ENCODE measurements around the gene PCDH9.
"Not testable (repeated sequence)": the region's sequence is repeated elsewhere in the genome, so short reads cannot be mapped to it uniquely, and the experiment has no call there.

Gene PCDH9

GRCh38 chr13:66655847-66656454 is 574.2 kb downstream of the PCDH9 start:
- DNase-seq (ENCODE audit: low read depth) = no peak

DNA sequence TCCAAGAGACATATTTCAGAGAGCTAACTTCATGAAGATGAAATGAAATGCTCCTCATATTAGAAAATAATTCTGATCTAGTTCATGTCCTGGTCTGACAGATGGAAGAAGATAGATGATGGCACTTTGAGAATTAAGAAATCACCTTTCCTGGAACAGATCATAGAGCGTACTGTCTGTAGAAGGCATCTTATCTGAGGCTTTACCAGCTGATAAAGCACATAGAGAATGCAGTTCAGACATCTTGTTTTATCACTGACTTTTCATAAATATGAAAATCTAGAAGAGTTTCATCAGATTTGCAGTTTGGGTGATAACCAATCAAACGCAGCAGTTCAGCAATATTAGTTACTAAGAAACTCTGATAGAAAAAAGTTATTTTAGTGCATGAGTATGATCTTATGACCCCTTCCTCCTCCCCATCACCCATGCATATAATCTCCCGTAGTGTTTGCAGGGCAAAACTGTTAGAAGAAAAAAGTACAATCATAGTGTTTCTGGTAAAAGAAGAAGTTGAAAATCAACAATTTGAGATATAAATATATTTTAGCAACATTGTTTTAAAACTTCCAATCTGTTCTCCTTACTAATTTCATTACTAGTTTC is 585.2 kb downstream of the PCDH9 start:
- DNase-seq (ENCODE audit: low read depth) = no peak

- DNase-seq (ENCODE audit: low read depth) = no peak
These were observed 589.9 kb downstream of the PCDH9 start for GRCh38 chr13:66640231-66640630.

GRCh38 chr13:66639044-66639443 is 591.1 kb downstream of the PCDH9 start:
- no peak for DNase-seq (ENCODE audit: low read depth)

GRCh38 chr13:66635526-66635925 is 594.6 kb downstream of the PCDH9 start:
- DNase-seq (ENCODE audit: low read depth) = peak; percentile 72

GRCh38 chr13:66634384-66634783 is 595.8 kb downstream of the PCDH9 start:
- no peak for DNase-seq (ENCODE audit: low read depth)

- DNase-seq (ENCODE audit: low read depth) = no peak
These were observed 602.6 kb downstream of the PCDH9 start for GRCh38 chr13:66627512-66627911.

DNA sequence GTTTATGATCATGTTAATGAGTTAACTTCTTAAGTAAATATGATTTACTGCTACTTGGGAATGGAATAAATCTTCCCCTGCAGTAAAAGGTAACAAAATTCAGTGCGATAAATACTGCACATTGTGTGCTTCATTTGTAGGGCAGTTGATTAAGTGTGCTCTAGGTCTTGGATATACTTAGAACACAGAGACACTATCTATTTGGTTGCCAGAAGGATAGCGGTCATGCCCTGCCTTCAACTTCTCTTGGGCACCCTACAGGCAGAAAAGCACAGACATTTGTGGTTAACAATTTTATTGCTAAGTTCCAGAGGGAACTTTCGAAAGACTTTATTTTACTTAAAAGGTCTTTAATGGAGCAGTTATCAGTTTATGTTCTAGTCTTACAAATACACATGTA is 605.8 kb downstream of the PCDH9 start:
- DNase-seq (ENCODE audit: low read depth) = no peak

- no peak for DNase-seq (ENCODE audit: low read depth)
These were observed 606.9 kb downstream of the PCDH9 start for GRCh38 chr13:66623129-66623820.

- DNase-seq (ENCODE audit: low read depth) = not testable (repeated sequence)
These were observed 608.2 kb downstream of the PCDH9 start for GRCh38 chr13:66621906-66622447.

DNA sequence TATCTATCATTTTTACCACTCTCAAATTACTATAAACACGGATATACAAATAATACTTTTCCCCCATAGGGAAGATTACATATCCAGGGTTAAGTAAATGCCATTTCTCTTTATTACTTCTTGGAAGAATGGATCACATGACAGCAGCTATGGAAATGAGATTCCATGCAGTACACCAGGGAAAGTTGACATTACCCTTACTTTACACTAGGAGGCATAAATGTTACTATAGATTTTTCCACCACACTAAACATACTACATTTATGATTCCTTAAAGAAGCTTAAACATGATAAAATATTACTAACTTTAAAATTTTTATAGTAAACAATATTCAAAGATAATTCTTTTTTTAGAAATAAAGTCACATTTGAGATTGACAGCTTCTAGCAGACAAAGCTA is 611.4 kb downstream of the PCDH9 start:
- peak; percentile 42 for DNase-seq (ENCODE audit: low read depth)

GRCh38 chr13:66617786-66618185 is 612.4 kb downstream of the PCDH9 start:
- DNase-seq (ENCODE audit: low read depth) = no peak

- no peak for DNase-seq (ENCODE audit: low read depth)
These were observed 617.2 kb downstream of the PCDH9 start for GRCh38 chr13:66612983-66613382.

- peak; percentile 2 for DNase-seq (ENCODE audit: low read depth)
These were observed 643.6 kb downstream of the PCDH9 start for GRCh38 chr13:66586489-66586888.

- DNase-seq (ENCODE audit: low read depth) = no peak
These were observed 644.4 kb downstream of the PCDH9 start for GRCh38 chr13:66585669-66586203.

GRCh38 chr13:66581675-66582074 is 648.5 kb downstream of the PCDH9 start:
- DNase-seq (ENCODE audit: low read depth) = no peak

GRCh38 chr13:66578305-66578704 is 651.8 kb downstream of the PCDH9 start:
- no peak for DNase-seq (ENCODE audit: low read depth)

DNA sequence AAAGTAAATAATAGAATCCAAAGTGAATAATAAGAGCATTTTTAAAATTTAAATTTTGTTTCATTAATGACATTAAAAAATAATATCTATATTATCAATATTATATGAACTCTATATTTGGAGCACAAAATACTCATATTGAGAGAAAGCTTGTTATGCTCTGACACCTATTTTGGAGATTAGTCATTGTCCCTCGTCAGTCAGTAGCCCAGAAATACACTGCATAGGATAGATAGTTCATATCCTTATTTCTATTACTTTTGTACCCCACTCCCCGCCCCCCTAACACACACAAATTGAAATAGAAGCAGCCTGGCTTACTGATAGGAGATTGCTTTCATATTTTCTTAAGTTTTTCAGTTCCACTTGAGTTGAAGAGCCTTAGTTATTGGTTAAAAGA is 652.8 kb downstream of the PCDH9 start:
- no peak for DNase-seq (ENCODE audit: low read depth)

GRCh38 chr13:66576381-66576780 is 653.8 kb downstream of the PCDH9 start:
- no peak for DNase-seq (ENCODE audit: low read depth)

DNA sequence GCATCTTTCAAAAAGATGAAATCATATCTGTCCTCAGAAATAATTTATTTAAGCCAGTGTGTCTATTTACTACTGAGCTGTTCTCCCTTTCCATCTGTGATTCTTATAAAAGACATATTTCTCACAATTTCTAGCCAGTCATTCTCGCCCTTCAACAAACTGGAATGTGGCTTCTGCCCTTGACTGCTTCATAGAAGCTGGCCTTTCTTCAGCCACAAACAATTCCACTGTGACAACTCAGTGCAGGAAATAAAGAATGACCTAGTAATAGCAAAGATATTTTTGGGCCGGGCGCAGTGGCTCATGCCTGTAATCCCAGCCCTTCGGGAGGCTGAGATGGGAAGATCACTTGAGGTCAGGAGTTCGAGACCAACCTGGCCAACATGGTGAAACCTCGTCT is 655.5 kb downstream of the PCDH9 start:
- peak; percentile 8 for DNase-seq (ENCODE audit: low read depth)

DNA sequence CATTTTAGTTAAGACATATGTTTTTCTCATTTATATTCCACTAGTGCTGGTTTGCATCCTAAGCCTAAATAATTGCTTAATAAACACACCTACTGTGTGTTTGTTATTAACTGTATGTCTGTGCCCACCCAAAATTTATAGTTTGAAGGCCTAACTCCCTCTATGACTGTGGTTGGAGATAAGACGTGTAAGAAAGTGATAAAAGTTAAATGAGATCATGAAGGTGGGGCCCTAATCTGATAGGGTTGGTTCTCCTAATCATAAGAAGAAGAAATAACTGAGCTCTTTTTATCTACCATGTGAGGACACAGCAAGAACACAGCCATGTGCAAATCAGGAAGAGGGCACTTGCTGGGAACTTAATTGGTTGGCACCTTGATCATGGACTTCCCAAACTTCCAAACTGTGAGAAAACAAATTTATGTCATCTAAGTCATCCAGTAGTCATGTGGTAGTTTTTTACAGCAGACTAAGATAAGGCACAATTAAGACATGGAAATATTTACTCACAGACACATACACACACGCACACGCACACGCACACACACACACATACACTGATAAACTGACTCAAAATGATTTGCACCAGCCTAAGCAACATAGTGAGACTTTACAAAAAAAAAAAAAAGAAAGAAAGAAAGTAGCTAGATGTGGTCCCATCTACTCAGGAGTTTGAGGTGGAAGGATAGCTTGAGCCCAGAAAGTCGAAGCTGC is 662.1 kb downstream of the PCDH9 start:
- no peak for DNase-seq (ENCODE audit: low read depth)

- no peak for DNase-seq (ENCODE audit: low read depth)
These were observed 664.9 kb downstream of the PCDH9 start for GRCh38 chr13:66565279-66565678.

All from fibroblast of gingiva (primary cell).